Measurements from ENCODE around the gene CXCR4. TPM values are rescaled to one million over a fixed set of nuclear protein-coding genes. Genes with fewer than 3 reads are reported as not detected.

Gene CXCR4
- total RNA-seq, 1 donor: not detected

DNA sequence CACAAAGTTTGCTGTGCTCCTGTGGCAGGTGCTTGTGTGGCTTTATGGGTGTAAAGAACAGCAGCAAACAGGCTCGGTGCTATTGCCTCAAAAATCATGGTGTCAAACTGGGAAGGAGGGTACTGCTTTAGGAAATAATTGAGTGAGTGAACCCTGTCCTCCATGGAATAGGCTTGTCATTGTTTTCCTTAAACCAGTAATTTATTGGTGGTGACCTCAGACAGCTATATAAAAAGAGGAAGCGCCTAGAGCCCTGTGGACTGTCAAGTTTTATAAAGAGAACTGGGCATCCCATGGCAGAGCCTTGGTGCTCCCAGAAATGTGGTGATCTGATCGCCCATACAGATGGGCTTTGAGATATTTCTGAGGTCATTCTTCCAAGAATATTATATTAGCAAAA, 4.7 kb upstream of the CXCR4 start:
- no peak overlapping the region for H3K4me3 ChIP-seq (ENCODE audit: low read depth, low read length)
- no peak for DNase-seq (ENCODE audit: low read depth)
- TF ChIP-seq, protein P1, sequence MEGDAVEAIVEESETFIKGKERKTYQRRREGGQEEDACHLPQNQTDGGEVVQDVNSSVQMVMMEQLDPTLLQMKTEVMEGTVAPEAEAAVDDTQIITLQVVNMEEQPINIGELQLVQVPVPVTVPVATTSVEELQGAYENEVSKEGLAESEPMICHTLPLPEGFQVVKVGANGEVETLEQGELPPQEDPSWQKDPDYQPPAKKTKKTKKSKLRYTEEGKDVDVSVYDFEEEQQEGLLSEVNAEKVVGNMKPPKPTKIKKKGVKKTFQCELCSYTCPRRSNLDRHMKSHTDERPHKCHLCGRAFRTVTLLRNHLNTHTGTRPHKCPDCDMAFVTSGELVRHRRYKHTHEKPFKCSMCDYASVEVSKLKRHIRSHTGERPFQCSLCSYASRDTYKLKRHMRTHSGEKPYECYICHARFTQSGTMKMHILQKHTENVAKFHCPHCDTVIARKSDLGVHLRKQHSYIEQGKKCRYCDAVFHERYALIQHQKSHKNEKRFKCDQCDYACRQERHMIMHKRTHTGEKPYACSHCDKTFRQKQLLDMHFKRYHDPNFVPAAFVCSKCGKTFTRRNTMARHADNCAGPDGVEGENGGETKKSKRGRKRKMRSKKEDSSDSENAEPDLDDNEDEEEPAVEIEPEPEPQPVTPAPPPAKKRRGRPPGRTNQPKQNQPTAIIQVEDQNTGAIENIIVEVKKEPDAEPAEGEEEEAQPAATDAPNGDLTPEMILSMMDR (IDR thresholded peaks at IDR 0.05; ENCODE audit: insufficient read depth, low read depth, low read length): no peak

- TF ChIP-seq, protein P1 (IDR thresholded peaks at IDR 0.05; ENCODE audit: insufficient read depth, low read depth, low read length): no peak
- DNase-seq (ENCODE audit: low read depth): no peak
- H3K4me3 ChIP-seq (ENCODE audit: low read depth, low read length): no peak overlapping the region
Measured at GRCh38 chr2:136121204-136121910, 3.4 kb upstream of the CXCR4 start.

DNA sequence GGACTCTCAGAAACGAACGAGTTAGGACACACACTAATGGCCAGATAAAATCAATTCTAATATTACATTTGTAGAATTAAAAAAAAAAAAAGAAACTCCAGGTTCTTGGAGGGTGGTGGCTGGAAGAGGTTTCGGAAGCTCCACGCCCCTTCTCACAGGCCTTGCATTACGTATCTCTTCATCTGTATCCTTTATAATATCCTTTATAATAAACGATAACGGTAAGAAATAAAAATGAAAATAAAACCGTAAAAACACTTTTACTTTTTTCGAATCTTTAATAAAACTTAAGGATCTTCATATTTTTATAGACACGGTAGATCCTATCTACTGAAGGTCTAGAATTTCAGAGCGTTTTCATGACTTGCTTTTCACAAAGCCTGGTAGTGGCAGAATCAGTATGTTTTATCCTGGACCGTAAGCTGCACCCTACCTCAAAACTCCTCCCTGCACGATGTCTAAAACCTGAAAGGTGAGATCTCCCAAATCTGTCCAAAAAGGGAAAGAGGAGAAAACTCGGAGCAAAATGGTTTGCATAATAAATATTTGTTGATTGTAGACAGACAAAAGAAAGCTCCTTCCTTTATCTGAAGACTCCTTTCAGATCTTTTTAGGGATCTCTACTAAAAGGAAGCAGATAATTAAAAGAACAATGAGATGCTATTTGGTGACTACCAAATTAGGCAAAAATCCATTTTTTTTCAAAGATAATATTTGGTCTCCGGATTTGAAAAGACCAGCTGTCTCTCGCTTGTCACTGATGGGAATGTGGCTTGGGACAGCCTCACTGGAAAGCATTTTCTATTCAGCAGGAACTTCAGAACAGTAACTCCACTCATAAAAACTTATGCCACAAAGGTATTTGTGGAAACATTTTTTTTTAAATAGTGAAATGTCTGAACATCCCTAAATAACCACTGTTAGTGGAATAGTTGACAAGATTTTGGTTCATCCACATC, 2.0 kb upstream of the CXCR4 start:
- no peak overlapping the region for H3K4me3 ChIP-seq (ENCODE audit: low read depth, low read length)
- TF ChIP-seq, protein P1 (IDR thresholded peaks at IDR 0.05; ENCODE audit: insufficient read depth, low read depth, low read length): no peak
- no peak for DNase-seq (ENCODE audit: low read depth)

DNA sequence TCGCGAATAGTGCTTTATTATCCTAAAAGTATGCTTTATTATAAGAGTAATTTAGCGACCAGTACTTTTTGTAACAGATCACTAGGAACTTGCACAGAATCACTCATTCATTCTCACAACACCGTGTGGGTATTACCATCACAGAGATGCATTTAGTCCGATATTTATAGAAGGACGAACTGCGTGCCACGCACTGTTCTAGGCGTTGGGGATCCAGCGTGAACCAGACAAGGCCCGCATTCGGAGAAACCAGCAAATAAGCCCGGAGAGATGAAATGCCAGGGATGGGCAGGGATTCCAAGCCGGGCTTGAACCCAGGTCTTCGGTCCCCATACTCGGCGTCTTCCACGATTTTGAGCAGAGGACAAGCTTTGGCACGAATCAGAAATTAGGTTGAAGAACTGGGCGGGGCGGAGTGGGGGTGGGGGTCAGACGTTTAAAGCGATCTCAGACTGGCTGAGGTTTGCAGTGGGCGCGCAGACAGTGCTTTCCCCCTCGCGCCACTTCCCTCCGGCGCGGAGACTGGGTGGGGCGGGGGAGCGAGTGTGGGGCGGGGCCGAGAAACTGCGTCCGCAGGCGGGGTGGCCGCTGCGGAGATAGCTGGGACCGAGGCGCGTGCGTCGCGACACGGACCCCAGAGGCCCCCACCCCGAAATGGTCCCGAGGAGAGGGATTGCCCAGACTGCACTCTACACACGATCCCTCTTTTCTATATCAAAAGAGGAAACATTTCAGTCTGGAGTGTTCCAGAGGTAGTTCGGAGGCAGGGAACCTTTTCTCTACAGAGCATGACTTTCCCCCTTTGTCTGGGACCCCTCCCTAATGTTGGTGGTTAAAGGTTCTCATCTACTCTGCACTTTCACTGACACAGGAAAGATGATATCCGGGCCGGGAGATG, 1.1 kb upstream of the CXCR4 start:
- peak overlapping the region; percentile 10 for H3K4me3 ChIP-seq (ENCODE audit: low read depth, low read length)
- TF ChIP-seq, protein P1 (IDR thresholded peaks at IDR 0.05; ENCODE audit: insufficient read depth, low read depth, low read length): no peak
- no peak for DNase-seq (ENCODE audit: low read depth)

DNA sequence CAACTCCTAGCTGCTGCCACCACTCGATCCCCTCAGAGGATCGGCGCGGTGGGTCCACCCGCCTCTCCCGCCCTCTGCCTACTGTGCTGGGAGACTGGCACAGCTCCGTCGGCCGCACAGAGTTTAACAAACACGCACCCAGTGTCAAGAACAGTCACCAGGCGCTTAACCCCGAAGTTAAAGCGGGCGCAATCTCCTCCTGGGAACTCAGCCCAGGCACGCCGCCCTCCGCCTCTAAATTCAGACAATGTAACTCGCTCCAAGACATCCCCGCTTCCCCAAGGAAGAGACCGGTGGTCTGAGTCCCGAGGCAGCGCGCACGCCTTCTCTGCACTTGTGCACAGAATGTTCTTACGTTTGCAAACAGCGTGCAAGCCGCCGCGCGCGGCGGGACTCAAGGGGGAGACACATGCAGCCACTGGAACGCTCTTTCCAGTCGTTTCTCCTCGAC, 533 bp downstream of the CXCR4 start:
- H3K4me3 ChIP-seq (ENCODE audit: low read depth, low read length): peak overlapping the region; percentile 48
- DNase-seq (ENCODE audit: low read depth): peak; percentile 39
- TF ChIP-seq, protein P1 (IDR thresholded peaks at IDR 0.05; ENCODE audit: insufficient read depth, low read depth, low read length): no peak

DNA sequence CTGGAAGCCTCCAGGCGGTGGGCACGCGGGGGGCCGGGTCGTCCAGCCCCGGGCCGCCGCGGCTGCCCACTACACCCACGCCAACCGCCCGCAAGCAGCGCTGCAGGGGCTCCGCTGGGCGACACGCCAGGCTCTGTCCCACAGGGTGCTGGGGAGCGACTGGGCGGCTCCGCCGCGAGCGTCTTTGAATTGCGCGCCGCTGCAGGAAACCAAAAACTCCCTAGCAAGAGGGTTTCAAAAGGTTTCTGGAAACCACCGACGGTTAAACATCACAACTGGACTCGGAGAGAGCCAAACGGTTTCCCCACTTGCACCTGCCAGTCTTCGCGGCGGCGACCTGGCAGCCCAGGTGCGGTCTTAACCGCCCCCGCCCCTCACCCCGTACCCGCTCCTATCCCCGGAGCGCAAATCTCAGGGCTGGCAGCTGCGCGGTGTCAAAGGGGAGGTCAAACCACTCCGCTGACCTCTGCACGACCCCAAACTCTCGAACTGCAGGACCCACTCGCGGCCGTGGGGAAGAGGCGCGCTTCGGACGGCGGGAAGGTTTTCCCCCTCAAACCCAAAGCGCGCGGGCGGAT, 1.0 kb downstream of the CXCR4 start:
- no peak for DNase-seq (ENCODE audit: low read depth)
- H3K4me3 ChIP-seq (ENCODE audit: low read depth, low read length): peak overlapping the region; percentile 6
- TF ChIP-seq, protein P1 (IDR thresholded peaks at IDR 0.05; ENCODE audit: insufficient read depth, low read depth, low read length): no peak
